Lung (tissue), 12 donors: ENCODE results near the gene ATP13A5. TPM values are rescaled to one million over a fixed set of nuclear protein-coding genes. Genes with fewer than 3 reads are reported as not detected.
A peak's percentile ranks its signal among the peaks of the same experiment; 100 is the strongest.

Source experiments
- ATAC-seq: fragments of 200-7000 bp; cut with Tn5 transposase; one replicate; pipeline ENCODE4 v1.9.1; 2020; ENCODE audit warnings: moderate number of reproducible peaks; ENCODE audit not compliant: insufficient read depth, low FRiP score
- DNase-seq, 3 donors: peaks; one replicate each; pipeline ENCODE4 v3.0.0-alpha.2; 2013 to 2017
- H3K27ac ChIP-seq, 2 donors: one replicate each; pipeline ENCODE4 v1.5.1; 2013; ENCODE audit warnings: mild to moderate bottlenecking in 2 of 2, moderate library complexity in 2 of 2, control low read depth in 1 of 2, inconsistent platforms in 1 of 2, low read depth in 1 of 2, low read length in 1 of 2
- H3K27me3 ChIP-seq, 3 donors: one replicate each; pipeline ENCODE4 v1.5.1; 2013; ENCODE audit warnings: low read length in 2 of 3; ENCODE audit not compliant: control insufficient read depth in 3 of 3, insufficient read depth in 3 of 3
- H3K36me3 ChIP-seq, 4 donors: one replicate each; pipeline ENCODE4 v1.5.1; 2013; ENCODE audit warnings: low read length in 4 of 4, mild to moderate bottlenecking in 1 of 4, moderate library complexity in 1 of 4; ENCODE audit not compliant: control insufficient read depth in 4 of 4, insufficient read depth in 4 of 4
- H3K4me1 ChIP-seq, 5 donors: one replicate each; pipeline ENCODE4 v1.5.1; 2013; ENCODE audit warnings: low read length in 5 of 5, mild to moderate bottlenecking in 2 of 5, moderate library complexity in 1 of 5; ENCODE audit not compliant: control insufficient read depth in 5 of 5, insufficient read depth in 5 of 5
- H3K4me3 ChIP-seq: one replicate; pipeline ENCODE4 v1.5.1; 2013; ENCODE audit warnings: mild to moderate bottlenecking, control low read depth, moderate library complexity
- H3K9ac ChIP-seq, 2 donors: one replicate each; pipeline ENCODE4 v1.5.1; 2013; ENCODE audit warnings: low read length in 2 of 2, control low read depth in 1 of 2; ENCODE audit not compliant: insufficient read depth in 1 of 2
- H3K9me3 ChIP-seq, 4 donors: one replicate each; pipeline ENCODE4 v1.5.1; 2013; ENCODE audit warnings: low read length in 3 of 4, mild to moderate bottlenecking in 1 of 4, moderate library complexity in 1 of 4; ENCODE audit not compliant: control insufficient read depth in 4 of 4, insufficient read depth in 3 of 4
- WGBS, 2 donors: extraction: QIAGEN DNeasy Blood & Tissue Kit; methylation state at CpG; one replicate each; pipeline ENCODE4 v1.1.7; 2013; 5-methylcytosine and 5-hydroxymethylcytosine counted together
- polyA plus RNA-seq, 2 donors: library from polyadenylated mRNA; stranded (reverse); fragments of 200-250 nt; gene quantifications; one replicate each; pipeline ENCODE4 v1.2.1, GENCODE V29; 2013
- total RNA-seq, 2 donors: library from RNA; depleted of rRNA in 1 of 2; stranded (reverse); fragments of >200 nt in 1 of 2; gene quantifications; one replicate each; pipeline ENCODE4 v1.2.1, GENCODE V29; 2014 to 2021
- TF ChIP-seq, protein P1 (sequence below): IDR thresholded peaks from 2 replicates; pipeline ENCODE4 v1.5.1; 2012; ENCODE audit warnings: mild to moderate bottlenecking; ENCODE audit errors: control extremely low read depth, extremely low read depth
- donor health status: control.
- donor health status: control.
- donor health status: Bipolar disorder and iron deficiency.
- donor health status: healthy.
- donor health status: DM: yes; HTN: yes; CAD: no.

The ATP13A5 gene
- total and polyA plus RNA-seq, 4 donors = 0.34 to 1.2 (median 1.1) TPM

DNA sequence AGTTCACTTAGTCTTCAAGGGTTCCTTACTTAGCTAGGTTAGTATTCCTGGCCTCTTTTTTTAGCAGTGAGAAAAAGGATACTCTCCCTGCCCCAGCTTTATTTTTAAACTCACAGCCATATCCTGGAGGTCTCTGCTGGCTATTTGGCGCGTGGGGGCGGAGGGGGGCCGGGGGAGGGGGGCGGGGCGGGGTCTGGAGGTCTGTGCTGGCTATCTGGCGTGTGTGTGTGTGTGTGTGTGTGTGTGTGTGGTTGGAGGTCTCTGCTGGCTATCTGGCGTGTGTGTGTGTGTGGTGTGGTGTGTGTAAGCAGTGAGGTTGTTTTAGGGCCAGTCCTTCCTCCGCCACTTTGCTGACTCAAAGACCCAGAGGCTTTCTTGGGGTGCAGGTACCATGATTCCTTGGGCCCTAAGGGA lies 138.1 kb downstream of the ATP13A5 start:
- peak in 2 of 3 donors; percentile 38 to 57 for DNase-seq
- H3K27me3 ChIP-seq = peaks cover 0 to 5% (median 0%) of the 10 kb centered on the region in 3 donors
- no peak overlapping the region for H3K9ac ChIP-seq
- peaks cover 0 to 6% (median 0%) of the 10 kb centered on the region in 4 donors for H3K9me3 ChIP-seq
- TF ChIP-seq, protein P1, sequence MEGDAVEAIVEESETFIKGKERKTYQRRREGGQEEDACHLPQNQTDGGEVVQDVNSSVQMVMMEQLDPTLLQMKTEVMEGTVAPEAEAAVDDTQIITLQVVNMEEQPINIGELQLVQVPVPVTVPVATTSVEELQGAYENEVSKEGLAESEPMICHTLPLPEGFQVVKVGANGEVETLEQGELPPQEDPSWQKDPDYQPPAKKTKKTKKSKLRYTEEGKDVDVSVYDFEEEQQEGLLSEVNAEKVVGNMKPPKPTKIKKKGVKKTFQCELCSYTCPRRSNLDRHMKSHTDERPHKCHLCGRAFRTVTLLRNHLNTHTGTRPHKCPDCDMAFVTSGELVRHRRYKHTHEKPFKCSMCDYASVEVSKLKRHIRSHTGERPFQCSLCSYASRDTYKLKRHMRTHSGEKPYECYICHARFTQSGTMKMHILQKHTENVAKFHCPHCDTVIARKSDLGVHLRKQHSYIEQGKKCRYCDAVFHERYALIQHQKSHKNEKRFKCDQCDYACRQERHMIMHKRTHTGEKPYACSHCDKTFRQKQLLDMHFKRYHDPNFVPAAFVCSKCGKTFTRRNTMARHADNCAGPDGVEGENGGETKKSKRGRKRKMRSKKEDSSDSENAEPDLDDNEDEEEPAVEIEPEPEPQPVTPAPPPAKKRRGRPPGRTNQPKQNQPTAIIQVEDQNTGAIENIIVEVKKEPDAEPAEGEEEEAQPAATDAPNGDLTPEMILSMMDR = no peak
- no peak for ATAC-seq
- H3K4me1 ChIP-seq = peaks cover 0 to 12% (median 3%) of the 10 kb centered on the region in 5 donors
- peak overlapping the region; percentile 41 for H3K4me3 ChIP-seq
- peak overlapping the region in 1 of 2 donors; percentile 93 for H3K27ac ChIP-seq
- H3K36me3 ChIP-seq = no peaks in the 10 kb centered on the region
- WGBS, 2 donors = 3 to 7% methylated on average over 9 of the region's 9 CpGs

DNA sequence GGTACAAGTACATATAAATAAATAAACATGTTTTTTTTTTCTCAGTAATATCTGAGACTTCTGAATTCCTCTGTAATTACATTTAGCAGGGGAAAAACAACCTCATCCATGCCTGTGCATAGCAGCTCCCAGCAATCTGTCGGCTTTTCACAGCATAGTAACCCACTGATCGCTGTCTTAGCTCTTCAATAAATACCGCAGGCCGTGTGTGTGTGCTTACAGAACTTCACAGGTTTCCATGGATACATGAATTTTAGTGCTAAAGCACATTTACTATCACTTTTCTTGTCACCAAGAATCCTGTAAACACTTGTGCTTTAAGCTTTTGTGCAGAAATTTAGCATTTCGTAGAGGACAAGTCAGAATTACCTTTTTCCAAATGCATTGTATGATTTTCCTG lies 141.5 kb downstream of the ATP13A5 start:
- no peak overlapping the region for H3K4me3 ChIP-seq
- peak in 2 of 3 donors; percentile 9 to 14 for DNase-seq
- no peak overlapping the region for H3K9ac ChIP-seq
- no peak overlapping the region for H3K27ac ChIP-seq
- H3K4me1 ChIP-seq = peaks cover 0 to 12% (median 3%) of the 10 kb centered on the region in 5 donors
- H3K9me3 ChIP-seq = peaks cover 0 to 4% (median 0%) of the 10 kb centered on the region in 4 donors
- TF ChIP-seq, protein P1 = no peak
- ATAC-seq = no peak
- no peaks in the 10 kb centered on the region for H3K36me3 ChIP-seq
- WGBS, 2 donors = 72 to 76% methylated on average over 5 of the region's 5 CpGs
- H3K27me3 ChIP-seq = no peaks in the 10 kb centered on the region

GRCh38 chr3:193236599-193236998 lies 142.0 kb downstream of the ATP13A5 start:
- H3K9me3 ChIP-seq = peaks cover 0 to 4% (median 0%) of the 10 kb centered on the region in 4 donors
- no peaks in the 10 kb centered on the region for H3K27me3 ChIP-seq
- ATAC-seq (no peak), DNase-seq (peak in 2 of 3 donors; percentile 57 to 60)
- H3K4me3 ChIP-seq = no peak overlapping the region
- WGBS, 2 donors = 55 to 79% methylated on average over 4 of the region's 4 CpGs
- no peak overlapping the region for H3K9ac ChIP-seq
- no peak overlapping the region for H3K27ac ChIP-seq
- H3K36me3 ChIP-seq = no peaks in the 10 kb centered on the region
- peaks cover 0 to 12% (median 3%) of the 10 kb centered on the region in 5 donors for H3K4me1 ChIP-seq
- TF ChIP-seq, protein P1 = no peak

GRCh38 chr3:193231201-193231600 lies 147.4 kb downstream of the ATP13A5 start:
- no peak overlapping the region for H3K27ac ChIP-seq
- DNase-seq (no peak), ATAC-seq (no peak)

More at GRCh38 chr3:193231201-193231600, 147.4 kb downstream of the ATP13A5 start:
- H3K9ac ChIP-seq = no peak overlapping the region
- no peaks in the 10 kb centered on the region for H3K36me3 ChIP-seq
- no peaks in the 10 kb centered on the region for H3K9me3 ChIP-seq
- no peaks in the 10 kb centered on the region for H3K27me3 ChIP-seq
- H3K4me3 ChIP-seq = no peak overlapping the region
- no peaks in the 10 kb centered on the region for H3K4me1 ChIP-seq
- WGBS, 2 donors = 83 to 84% methylated on average over 6 of the region's 6 CpGs
- TF ChIP-seq, protein P1 = no peak
